ENCODE data around the gene DUSP7. TPM values are rescaled to one million over a fixed set of nuclear protein-coding genes. Genes with fewer than 3 reads are reported as not detected.

DUSP7 gene
- total RNA-seq, 4 donors from 2014 or later, result 2.2 to 8.2 (median 6.2) TPM

GRCh38 chr3:52030714-52031310 is 25.6 kb downstream of the DUSP7 start:
- WGBS, 2 donors (ENCODE audit: low coverage in 1 of 2), result 80 to 87% methylated on average over 5 to 11 of the region's 11 CpGs
- Histone ChIP-seq H3K9me3 (no peaks in the 10 kb centered on the region), H3K27ac (no peak overlapping the region), H3K36me3 (no peaks in the 10 kb centered on the region), H3K4me1 (peaks cover 0 to 5% (median 0%) of the 10 kb centered on the region in 4 donors), H3K27me3 (no peaks in the 10 kb centered on the region), H3K4me3 (no peak overlapping the region)
- in situ Hi-C loops (cut with MboI; ENCODE audit: low pct_ligation_motif_present in 1 of 4, low pct_unique_long_range_greater_than_20kb in 1 of 4, low sequenced_read_pairs in 3 of 4) (no loop called here), intact Hi-C loops (cut with DNase I; ENCODE audit: low total_unique reads) (no loop called here)
- TF ChIP-seq CTCF (IDR thresholded peaks at IDR 0.05), result no peak
- TF ChIP-seq POLR2A (IDR thresholded peaks at IDR 0.05), result no peak
- TF ChIP-seq POLR2AphosphoS5 (IDR thresholded peaks at IDR 0.05), result no peak
- no peak for TF ChIP-seq EP300 (IDR thresholded peaks at IDR 0.05; ENCODE audit: low read depth)
- no peak for DNase-seq

- H3K4me1 ChIP-seq, result peaks cover 0 to 5% (median 0%) of the 10 kb centered on the region in 4 donors
- no peak for DNase-seq
- no peaks in the 10 kb centered on the region for H3K36me3 ChIP-seq
- no peak overlapping the region for H3K27ac ChIP-seq
- H3K9me3 ChIP-seq, result no peaks in the 10 kb centered on the region
- H3K27me3 ChIP-seq, result no peaks in the 10 kb centered on the region
- H3K4me3 ChIP-seq, result no peak overlapping the region
- in situ Hi-C loops (cut with MboI; ENCODE audit: low pct_ligation_motif_present in 1 of 4, low pct_unique_long_range_greater_than_20kb in 1 of 4, low sequenced_read_pairs in 3 of 4) (no loop called here), intact Hi-C loops (cut with DNase I; ENCODE audit: low total_unique reads) (no loop called here)
- TF ChIP-seq CTCF (IDR thresholded peaks at IDR 0.05) (no peak), POLR2A (IDR thresholded peaks at IDR 0.05) (no peak), POLR2AphosphoS5 (IDR thresholded peaks at IDR 0.05) (no peak), EP300 (IDR thresholded peaks at IDR 0.05; ENCODE audit: low read depth) (no peak)
- WGBS, 2 donors (ENCODE audit: low coverage in 1 of 2), result 40 to 90% methylated on average over 1 to 10 of the region's 10 CpGs
These were observed 26.8 kb downstream of the DUSP7 start for GRCh38 chr3:52029535-52029934.

DNA sequence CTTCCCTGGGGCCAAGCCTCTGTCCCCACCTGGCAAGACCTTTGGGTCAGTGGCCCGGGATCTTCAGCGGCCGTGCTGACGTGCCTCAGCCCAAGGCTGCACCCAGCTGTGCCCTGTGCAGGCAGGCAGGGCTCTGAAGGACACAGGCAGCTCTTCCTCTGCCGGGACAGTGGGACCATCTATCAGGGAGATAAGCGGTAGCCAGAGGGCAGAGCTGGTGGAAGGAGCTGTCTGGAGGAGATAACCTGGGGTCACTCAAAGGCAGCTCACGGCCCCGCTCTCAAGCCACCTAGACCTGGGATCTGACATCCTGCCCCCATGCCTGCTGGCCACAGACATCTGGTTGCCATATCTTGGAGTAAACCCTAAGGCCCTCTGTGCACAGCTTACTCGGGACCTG is 27.3 kb downstream of the DUSP7 start:
- no peak overlapping the region for H3K4me3 ChIP-seq
- H3K27me3 ChIP-seq, result no peaks in the 10 kb centered on the region
- no peaks in the 10 kb centered on the region for H3K36me3 ChIP-seq
- DNase-seq, result no peak
- TF ChIP-seq EP300 (IDR thresholded peaks at IDR 0.05; ENCODE audit: low read depth) (no peak), POLR2AphosphoS5 (IDR thresholded peaks at IDR 0.05) (no peak), POLR2A (IDR thresholded peaks at IDR 0.05) (no peak), CTCF (IDR thresholded peaks at IDR 0.05) (no peak)
- intact Hi-C loops (cut with DNase I; ENCODE audit: low total_unique reads) (no loop called here), in situ Hi-C loops (cut with MboI; ENCODE audit: low pct_ligation_motif_present in 1 of 4, low pct_unique_long_range_greater_than_20kb in 1 of 4, low sequenced_read_pairs in 3 of 4) (no loop called here)
- no peaks in the 10 kb centered on the region for H3K9me3 ChIP-seq
- WGBS, 2 donors (ENCODE audit: low coverage in 1 of 2), result 80% methylated on average over 9 of the region's 9 CpGs; no CpG with 5 or more reads in 1 of the 2 donors
- no peak overlapping the region for H3K27ac ChIP-seq
- H3K4me1 ChIP-seq, result peaks cover 0 to 5% (median 0%) of the 10 kb centered on the region in 4 donors

DNA sequence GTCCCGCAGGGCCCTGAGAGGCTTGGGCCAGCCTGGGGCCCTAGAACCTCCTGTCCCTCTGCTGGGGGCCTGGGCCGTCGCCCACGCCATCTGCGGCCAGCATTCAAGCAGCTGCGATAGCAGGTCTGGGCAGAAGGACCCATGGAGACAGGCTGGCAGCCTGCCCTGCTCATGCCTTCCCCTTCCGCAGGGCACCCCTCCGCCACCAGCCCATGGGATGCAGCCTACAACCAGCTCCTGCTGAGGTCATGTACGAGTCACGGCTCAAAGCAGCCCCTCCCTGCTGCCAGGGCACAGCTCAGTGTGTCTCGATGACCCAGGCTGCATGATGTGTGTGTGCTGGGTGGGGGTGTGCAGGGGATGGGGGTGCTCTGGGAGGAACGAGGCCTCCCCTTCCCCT is 27.8 kb downstream of the DUSP7 start:
- Histone ChIP-seq H3K27me3 (no peaks in the 10 kb centered on the region), H3K36me3 (no peaks in the 10 kb centered on the region), H3K27ac (no peak overlapping the region), H3K9me3 (no peaks in the 10 kb centered on the region), H3K4me1 (peaks cover 0 to 5% (median 0%) of the 10 kb centered on the region in 4 donors), H3K4me3 (no peak overlapping the region)
- WGBS, 2 donors (ENCODE audit: low coverage in 1 of 2), result 82% methylated on average over 10 of the region's 12 CpGs; no CpG with 5 or more reads in 1 of the 2 donors
- in situ Hi-C loops (cut with MboI; ENCODE audit: low pct_ligation_motif_present in 1 of 4, low pct_unique_long_range_greater_than_20kb in 1 of 4, low sequenced_read_pairs in 3 of 4) (no loop called here), intact Hi-C loops (cut with DNase I; ENCODE audit: low total_unique reads) (no loop called here)
- TF ChIP-seq POLR2AphosphoS5 (IDR thresholded peaks at IDR 0.05) (no peak), CTCF (IDR thresholded peaks at IDR 0.05) (no peak)
- no peak for DNase-seq

Data from transverse colon (tissue), 4 donors.